Left ventricle myocardium inferior (tissue), 1 donor: ENCODE data around the gene MTR. TPM values are rescaled to one million over a fixed set of nuclear protein-coding genes. Genes with fewer than 3 reads are reported as not detected.

Experiments
- DNase-seq: peaks from one replicate; pipeline ENCODE4 v3.0.0-alpha.2; 2020
- H3K27ac ChIP-seq: fragments of 200-600 bp; replicated peaks from 2 replicates; pipeline ENCODE4 v1.8.0; 2021
- H3K27me3 ChIP-seq: fragments of 200-600 bp; 2 replicates; pipeline ENCODE4 v1.8.0; 2021; ENCODE audit warnings: low read depth
- H3K36me3 ChIP-seq: fragments of 200-600 bp; 2 replicates; pipeline ENCODE4 v1.8.0; 2021
- H3K4me1 ChIP-seq: fragments of 200-600 bp; 2 replicates; pipeline ENCODE4 v1.8.0; 2021
- H3K4me3 ChIP-seq: fragments of 200-600 bp; 2 replicates; pipeline ENCODE4 v1.8.0; 2021; ENCODE audit warnings: mild to moderate bottlenecking, moderate library complexity
- H3K9me3 ChIP-seq: fragments of 200-600 bp; replicated peaks from 2 replicates; pipeline ENCODE4 v1.8.0; 2021
- intact Hi-C: fragments of 100-400 bp; cut with micrococcal nuclease; formaldehyde crosslinking; loops from one replicate; pipeline ENCODE4 v1.11.0; 2022
- total RNA-seq: library from RNA; stranded (reverse); fragmentation: NEBNext Ultra II Directional; extraction: Animal tissue kit (Norgen Biotek cat#: 25700); gene quantifications from one replicate; pipeline ENCODE4 v1.2.1, GENCODE V29; 2021
- TF ChIP-seq, protein P1 (sequence below): fragments of 200-600 bp; IDR thresholded peaks from 2 replicates; pipeline ENCODE4 v1.8.0; 2021; ENCODE audit warnings: antibody characterized with exemption, mild to moderate bottlenecking, borderline replicate concordance
- donor health status: DM: no; HTN: yes; CAD: no; lungs with severe emphysema.

The MTR gene
- total RNA-seq, 1 donor from 2014 or later: 47.6 TPM

DNA sequence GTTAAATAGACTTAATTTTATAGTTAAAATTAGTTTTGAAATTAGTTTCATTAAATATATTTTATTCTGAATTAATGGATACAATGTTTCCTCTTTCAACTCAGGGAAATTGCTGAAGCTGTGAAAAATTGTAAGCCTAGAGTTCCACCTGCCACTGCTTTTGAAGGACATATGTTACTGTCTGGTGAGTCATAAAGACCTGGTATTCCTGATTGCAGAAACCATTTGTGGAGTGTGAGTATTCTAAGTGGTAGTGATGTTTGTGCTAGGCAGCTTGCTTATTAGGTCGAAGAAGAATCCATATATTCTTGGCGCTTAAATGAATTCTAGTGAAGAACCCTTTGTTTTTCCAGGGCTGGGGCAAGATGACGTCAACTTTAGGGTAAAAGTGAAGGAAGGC, 34.0 kb downstream of the MTR start:
- Histone ChIP-seq H3K27ac (peak overlapping the region; percentile 80), H3K4me3 (no peak overlapping the region), H3K27me3 (no peaks in the 10 kb centered on the region), H3K4me1 (peaks cover 42% of the 10 kb centered on the region), H3K36me3 (peaks cover 78% of the 10 kb centered on the region), H3K9me3 (no peaks in the 10 kb centered on the region)
- intact Hi-C loops: no loop called here
- TF ChIP-seq, protein P1, sequence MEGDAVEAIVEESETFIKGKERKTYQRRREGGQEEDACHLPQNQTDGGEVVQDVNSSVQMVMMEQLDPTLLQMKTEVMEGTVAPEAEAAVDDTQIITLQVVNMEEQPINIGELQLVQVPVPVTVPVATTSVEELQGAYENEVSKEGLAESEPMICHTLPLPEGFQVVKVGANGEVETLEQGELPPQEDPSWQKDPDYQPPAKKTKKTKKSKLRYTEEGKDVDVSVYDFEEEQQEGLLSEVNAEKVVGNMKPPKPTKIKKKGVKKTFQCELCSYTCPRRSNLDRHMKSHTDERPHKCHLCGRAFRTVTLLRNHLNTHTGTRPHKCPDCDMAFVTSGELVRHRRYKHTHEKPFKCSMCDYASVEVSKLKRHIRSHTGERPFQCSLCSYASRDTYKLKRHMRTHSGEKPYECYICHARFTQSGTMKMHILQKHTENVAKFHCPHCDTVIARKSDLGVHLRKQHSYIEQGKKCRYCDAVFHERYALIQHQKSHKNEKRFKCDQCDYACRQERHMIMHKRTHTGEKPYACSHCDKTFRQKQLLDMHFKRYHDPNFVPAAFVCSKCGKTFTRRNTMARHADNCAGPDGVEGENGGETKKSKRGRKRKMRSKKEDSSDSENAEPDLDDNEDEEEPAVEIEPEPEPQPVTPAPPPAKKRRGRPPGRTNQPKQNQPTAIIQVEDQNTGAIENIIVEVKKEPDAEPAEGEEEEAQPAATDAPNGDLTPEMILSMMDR: no peak
- no peak for DNase-seq

DNA sequence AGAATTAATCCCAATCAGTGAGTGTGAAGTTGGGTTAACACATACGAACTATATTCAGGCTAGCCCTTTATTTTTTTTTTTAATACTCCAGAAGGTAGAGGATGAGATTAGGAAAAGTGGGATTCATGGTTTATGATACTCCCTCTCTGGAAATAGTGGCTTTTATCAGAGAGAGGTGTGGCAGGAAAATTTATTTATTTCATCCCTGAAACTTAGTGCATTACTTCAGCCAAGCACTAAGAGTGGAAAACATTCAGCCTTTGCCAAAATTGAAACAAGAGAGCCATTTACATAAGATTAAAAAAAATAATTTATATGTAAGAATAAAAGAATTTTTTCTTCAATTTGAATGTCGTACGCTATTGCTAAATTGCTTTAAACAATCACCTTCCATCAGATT, 35.0 kb downstream of the MTR start:
- TF ChIP-seq, protein P1: no peak
- peak overlapping the region; percentile 80 for H3K27ac ChIP-seq
- intact Hi-C loops: no loop called here
- H3K36me3 ChIP-seq: peaks cover 80% of the 10 kb centered on the region
- H3K4me3 ChIP-seq: no peak overlapping the region
- DNase-seq: no peak
- H3K27me3 ChIP-seq: no peaks in the 10 kb centered on the region
- H3K4me1 ChIP-seq: peaks cover 40% of the 10 kb centered on the region
- no peaks in the 10 kb centered on the region for H3K9me3 ChIP-seq

DNA sequence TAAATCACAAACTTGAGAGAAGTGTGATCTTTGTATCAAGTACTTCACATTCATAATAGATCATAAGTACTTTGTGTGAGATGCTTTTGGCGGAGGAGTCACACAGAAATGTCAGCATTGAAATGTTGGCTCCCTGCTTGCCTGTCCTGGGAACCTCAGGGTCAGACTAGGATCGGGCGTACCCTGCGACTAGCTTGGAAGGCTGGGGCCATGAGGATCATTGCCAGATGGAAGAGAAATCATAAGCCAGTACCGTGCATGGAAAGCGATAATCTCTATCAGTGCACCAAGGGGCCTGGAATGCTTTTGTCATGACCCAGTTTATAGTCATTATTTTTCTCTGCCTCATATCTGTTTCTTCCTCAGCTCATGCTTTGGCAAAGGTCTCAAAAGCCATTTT, 35.5 kb downstream of the MTR start:
- TF ChIP-seq, protein P1: no peak
- peaks cover 35% of the 10 kb centered on the region for H3K4me1 ChIP-seq
- peak overlapping the region; percentile 80 for H3K27ac ChIP-seq
- peaks cover 81% of the 10 kb centered on the region for H3K36me3 ChIP-seq
- H3K27me3 ChIP-seq: no peaks in the 10 kb centered on the region
- peak overlapping the region; percentile 10 for H3K4me3 ChIP-seq
- H3K9me3 ChIP-seq: no peaks in the 10 kb centered on the region
- intact Hi-C loops: no loop called here
- DNase-seq: peak; percentile 65

DNA sequence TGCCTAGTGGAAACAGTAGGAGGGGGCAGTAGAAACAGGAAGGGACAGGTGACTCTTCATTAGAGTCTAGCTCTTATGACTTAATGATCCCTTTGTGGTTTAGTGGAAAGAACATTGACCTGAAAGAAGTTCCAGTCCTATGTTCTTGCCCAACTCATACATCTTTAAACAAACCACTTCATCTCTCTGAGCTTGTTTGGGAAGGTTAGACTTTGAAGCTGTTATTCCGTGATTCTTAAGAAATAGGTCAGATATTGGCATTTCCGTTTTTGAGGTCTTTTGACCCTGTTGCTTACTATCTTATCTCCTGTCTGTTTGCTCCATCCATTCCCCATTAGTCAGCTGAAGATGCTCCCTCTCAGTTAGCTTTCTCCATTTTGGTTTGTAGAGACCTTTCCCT, 38.5 kb downstream of the MTR start:
- Histone ChIP-seq H3K27me3 (no peaks in the 10 kb centered on the region), H3K4me1 (peaks cover 32% of the 10 kb centered on the region), H3K27ac (no peak overlapping the region), H3K9me3 (no peaks in the 10 kb centered on the region), H3K36me3 (peaks cover 88% of the 10 kb centered on the region), H3K4me3 (no peak overlapping the region)
- TF ChIP-seq, protein P1: no peak
- DNase-seq: no peak
- intact Hi-C loops: no loop called here

DNA sequence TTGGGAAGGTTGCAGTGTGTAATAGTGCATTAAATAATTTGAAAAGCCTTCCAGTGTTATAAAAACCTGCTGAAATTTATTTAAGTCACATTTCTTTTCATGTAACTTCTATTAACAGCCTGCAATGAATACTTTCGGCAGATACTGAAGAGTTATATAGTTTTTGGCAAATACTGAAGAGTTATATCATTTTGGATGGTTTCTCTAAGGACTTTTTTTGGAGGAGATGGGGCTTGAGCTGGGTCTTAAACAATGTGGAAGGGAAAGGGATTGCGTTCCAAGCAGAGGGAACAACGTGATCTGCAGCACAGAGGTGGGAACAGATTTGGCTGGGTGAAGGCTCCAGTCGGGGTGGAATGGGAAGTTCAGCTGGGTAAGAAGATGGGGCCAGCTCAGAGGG, 39.8 kb downstream of the MTR start:
- H3K4me1 ChIP-seq: peaks cover 22% of the 10 kb centered on the region
- peaks cover 94% of the 10 kb centered on the region for H3K36me3 ChIP-seq
- no peaks in the 10 kb centered on the region for H3K27me3 ChIP-seq
- no peaks in the 10 kb centered on the region for H3K9me3 ChIP-seq
- DNase-seq: no peak
- TF ChIP-seq, protein P1: no peak
- H3K27ac ChIP-seq: no peak overlapping the region
- intact Hi-C loops: no loop called here
- no peak overlapping the region for H3K4me3 ChIP-seq

DNA sequence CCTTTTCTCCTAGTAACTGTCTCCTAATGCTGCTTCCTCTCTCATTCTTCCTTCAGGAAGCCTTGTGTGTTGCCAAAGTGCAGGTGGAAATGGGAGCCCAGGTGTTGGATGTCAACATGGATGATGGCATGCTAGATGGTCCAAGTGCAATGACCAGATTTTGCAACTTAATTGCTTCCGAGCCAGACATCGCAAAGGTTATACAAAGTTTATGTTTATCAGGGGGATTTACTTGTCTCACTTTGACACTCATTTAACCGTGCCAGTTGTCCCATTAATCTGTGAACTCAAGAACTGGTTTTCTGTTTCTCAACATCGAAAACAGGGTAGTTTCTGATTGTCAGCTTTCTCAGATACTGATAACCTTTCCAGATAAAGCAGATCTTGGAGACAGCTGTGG, 40.4 kb downstream of the MTR start:
- intact Hi-C loops: no loop called here
- Histone ChIP-seq H3K36me3 (peaks cover 99% of the 10 kb centered on the region), H3K9me3 (no peaks in the 10 kb centered on the region), H3K27me3 (no peaks in the 10 kb centered on the region), H3K27ac (no peak overlapping the region), H3K4me1 (peaks cover 16% of the 10 kb centered on the region), H3K4me3 (no peak overlapping the region)
- no peak for DNase-seq
- TF ChIP-seq, protein P1: no peak
